AG04450 (cell line): Measurements from ENCODE around the gene RFX1. TPM values are rescaled to one million over a fixed set of nuclear protein-coding genes. Genes with fewer than 3 reads are reported as not detected.
"Not testable (repeated sequence)": the region's sequence is repeated elsewhere in the genome, so short reads cannot be mapped to it uniquely, and the experiment has no call there.

Experiments used
- CTCF ChIA-PET: fragments of 300-600, 350-600 bp; formaldehyde crosslinking; extraction: SDS; loops from one replicate; lab custom pipeline; 2022; ENCODE audit warnings: antibody characterized with exemption, inconsistent platforms; lab: Charles Lee
- POLR2A ChIA-PET: fragments of 350-600 bp; formaldehyde crosslinking; extraction: SDS; loops from one replicate; lab custom pipeline; 2021; ENCODE audit warnings: antibody characterized with exemption, inconsistent platforms; lab: Yijun Ruan, JAX
- DNase-seq: peaks from one replicate; pipeline ENCODE4 v3.0.0-alpha.2; 2011; ENCODE audit warnings: low read depth, low spot score
- H3K27ac ChIP-seq: one replicate; pipeline ENCODE4 v1.5.1; 2012; ENCODE audit warnings: low read depth, low read length, control low read depth
- H3K27me3 ChIP-seq: one replicate; pipeline ENCODE4 v1.6.0; 2012; ENCODE audit warnings: low read length; ENCODE audit not compliant: control insufficient read depth, insufficient read depth
- H3K4me3 ChIP-seq: 2 replicates; pipeline ENCODE4 v1.5.1; 2011; ENCODE audit warnings: mild to moderate bottlenecking, low read depth, low read length, control low read depth
- H3K9me3 ChIP-seq: 2 replicates; pipeline ENCODE4 v1.5.1; 2012; ENCODE audit warnings: low read length; ENCODE audit not compliant: control insufficient read depth, insufficient read depth
- CTCF ChIP-seq: IDR thresholded peaks from 2 replicates; pipeline ENCODE4 v1.5.1; 2011; ENCODE audit warnings: low read depth, low read length, control low read depth, inconsistent platforms
- polyA plus RNA-seq: library from polyadenylated mRNA; depleted of rRNA; stranded (reverse); fragments of >200 nt; gene quantifications from 2 replicates; pipeline ENCODE4 v1.2.3, GENCODE V29; 2011

RFX1 gene
- polyA plus RNA-seq, 1 experiment = 0.38 TPM

- Histone ChIP-seq H3K4me3 (no peak overlapping the region), H3K27ac (no peak overlapping the region), H3K9me3 (no peaks in the 10 kb centered on the region; the same call in 1 of the 2 replicates), H3K27me3 (no peaks in the 10 kb centered on the region)
- POLR2A ChIA-PET = interaction anchor here (0.6 to 1.0 kb wide), 2 partner anchors 29 to 153 kb away, joined by 3 read pairs; no protein-coding TSS in a partner anchor
- no peak for TF ChIP-seq CTCF
- CTCF ChIA-PET = no interaction called here
- no peak for DNase-seq
These were observed 76.2 kb downstream of the RFX1 start for GRCh38 chr19:13929956-13930355.

- no peaks in the 10 kb centered on the region for H3K27me3 ChIP-seq
- no peak for TF ChIP-seq CTCF
- POLR2A ChIA-PET = interaction anchor here (0.6 to 1.0 kb wide), 4 partner anchors 9 to 153 kb away, joined by 3 to 4 read pairs (median 4); partner anchors contain the start of gene PODNL1
- CTCF ChIA-PET = no interaction called here
- H3K9me3 ChIP-seq = no peaks in the 10 kb centered on the region; the same call in 1 of the 2 replicates
- DNase-seq = no peak
- H3K27ac ChIP-seq = no peak overlapping the region
- H3K4me3 ChIP-seq = no peak overlapping the region
These were observed 76.8 kb downstream of the RFX1 start for GRCh38 chr19:13929340-13929739.

- H3K27me3 ChIP-seq = no peaks in the 10 kb centered on the region
- no peaks in the 10 kb centered on the region; the same call in 1 of the 2 replicates for H3K9me3 ChIP-seq
- H3K27ac ChIP-seq = no peak overlapping the region
- ChIA-PET CTCF (no interaction called here), POLR2A (no interaction called here)
- no peak for DNase-seq
- no peak overlapping the region for H3K4me3 ChIP-seq
- no peak for TF ChIP-seq CTCF
These were observed 79.4 kb downstream of the RFX1 start for GRCh38 chr19:13926715-13927114.

- no peak overlapping the region for H3K27ac ChIP-seq
- no peak overlapping the region for H3K4me3 ChIP-seq
- DNase-seq = no peak
- TF ChIP-seq CTCF = no peak
- peaks cover 4% of the 10 kb centered on the region for H3K9me3 ChIP-seq
- CTCF ChIA-PET = no interaction called here
- no peaks in the 10 kb centered on the region for H3K27me3 ChIP-seq
- POLR2A ChIA-PET = no interaction called here
These were observed 80.1 kb downstream of the RFX1 start for GRCh38 chr19:13926010-13926409.

GRCh38 chr19:13923194-13923987 lies 82.7 kb downstream of the RFX1 start:
- ChIA-PET CTCF (no interaction called here), POLR2A (no interaction called here)
- DNase-seq = no peak
- TF ChIP-seq CTCF = no peak
- Histone ChIP-seq H3K27ac (no peak overlapping the region), H3K27me3 (no peaks in the 10 kb centered on the region), H3K9me3 (peaks cover 11% of the 10 kb centered on the region), H3K4me3 (no peak overlapping the region)

GRCh38 chr19:13922118-13922517 lies 84.0 kb downstream of the RFX1 start:
- DNase-seq, POLR2A ChIA-PET: not testable (repeated sequence)
- CTCF ChIA-PET = interaction anchor here (1.8 kb wide), 1 partner anchor 153 kb away, joined by 3 read pairs; no protein-coding TSS in a partner anchor

More at GRCh38 chr19:13922118-13922517, 84.0 kb downstream of the RFX1 start:
- peaks cover 11% of the 10 kb centered on the region for H3K9me3 ChIP-seq
- H3K27ac ChIP-seq, H3K4me3 ChIP-seq, H3K27me3 ChIP-seq: not testable (repeated sequence)
